HG03139 (cell line): ENCODE results near the gene ITIH2.
"Not testable (repeated sequence)": the region's sequence is repeated elsewhere in the genome, so short reads cannot be mapped to it uniquely, and the experiment has no call there.

Experiments
- ATAC-seq: cut with Tn5 transposase; IDR thresholded peaks from one replicate; pipeline ENCODE4 v1.9.1; 2021; ENCODE audit not compliant: unreplicated experiment

Gene ITIH2

GRCh38 chr10:7696545-7696944, 6.6 kb upstream of the ITIH2 start:
- ATAC-seq: no peak

GRCh38 chr10:7697426-7697825, 5.7 kb upstream of the ITIH2 start:
- ATAC-seq: no peak

GRCh38 chr10:7700577-7701125, 2.5 kb upstream of the ITIH2 start:
- ATAC-seq: no peak

- no peak for ATAC-seq
Measured at GRCh38 chr10:7701158-7701742, 1.9 kb upstream of the ITIH2 start.

GRCh38 chr10:7702288-7702812, 766 bp upstream of the ITIH2 start:
- no peak for ATAC-seq

- ATAC-seq: no peak
Measured at GRCh38 chr10:7704071-7705016, 1.2 kb downstream of the ITIH2 start.

- no peak for ATAC-seq
Measured at GRCh38 chr10:7705341-7705740, 2.2 kb downstream of the ITIH2 start.

GRCh38 chr10:7706534-7707073, 3.5 kb downstream of the ITIH2 start:
- no peak for ATAC-seq

- ATAC-seq: no peak
Measured at GRCh38 chr10:7707102-7707501, 4.0 kb downstream of the ITIH2 start.

GRCh38 chr10:7707858-7708622, 4.9 kb downstream of the ITIH2 start:
- ATAC-seq: no peak

GRCh38 chr10:7708832-7709231, 5.7 kb downstream of the ITIH2 start:
- ATAC-seq: no peak

- no peak for ATAC-seq
Measured at GRCh38 chr10:7710446-7710845, 7.3 kb downstream of the ITIH2 start.

GRCh38 chr10:7711075-7711474, 8.0 kb downstream of the ITIH2 start:
- ATAC-seq: not testable (repeated sequence)

- no peak for ATAC-seq
Measured at GRCh38 chr10:7715515-7715914, 12.4 kb downstream of the ITIH2 start.

GRCh38 chr10:7717767-7718166, 14.7 kb downstream of the ITIH2 start:
- no peak for ATAC-seq

- ATAC-seq: no peak
Measured at GRCh38 chr10:7718685-7719084, 15.6 kb downstream of the ITIH2 start.

GRCh38 chr10:7720478-7720877, 17.4 kb downstream of the ITIH2 start:
- ATAC-seq: no peak

- ATAC-seq: no peak
Measured at GRCh38 chr10:7722927-7723529, 19.9 kb downstream of the ITIH2 start.

GRCh38 chr10:7734821-7735220, 31.7 kb downstream of the ITIH2 start:
- no peak for ATAC-seq
